HepG2 (cell line): Measurements from ENCODE around the gene CD207. TPM values are rescaled to one million over a fixed set of nuclear protein-coding genes. Genes with fewer than 3 reads are reported as not detected.

Experiments
- BORCS8-MEF2B ChIP-seq: sonication (generic); formaldehyde crosslinking; IDR thresholded peaks from 2 replicates; pipeline ENCODE4 v1.8.0; 2022; ENCODE audit warnings: mild to moderate bottlenecking, missing genetic modification reagents
- CHD4 ChIP-seq: fragments of 200-600 bp; sonication (generic); IDR thresholded peaks from 2 replicates; pipeline ENCODE4 v1.7.0; 2017; ENCODE audit warnings: mild to moderate bottlenecking, low read length, borderline replicate concordance
- FOSL2 ChIP-seq: sonication (generic); formaldehyde crosslinking; IDR thresholded peaks from 2 replicates; pipeline ENCODE4 v1.4.0; 2020; ENCODE audit warnings: missing genetic modification reagents
- KLF15 ChIP-seq: sonication (generic); formaldehyde crosslinking; IDR thresholded peaks from 2 replicates; pipeline ENCODE4 v1.8.1; 2023; ENCODE audit warnings: borderline replicate concordance, mild to moderate bottlenecking, inconsistent platforms, missing genetic modification reagents, mixed read lengths
- PTBP1 ChIP-seq: fragments of 200-400 bp; formaldehyde crosslinking; IDR thresholded peaks from 2 replicates; pipeline ENCODE4 v1.6.1; 2018; ENCODE audit warnings: low read length, low read depth; ENCODE audit not compliant: poor library complexity, severe bottlenecking
- ZNF44 ChIP-seq: sonication (generic); formaldehyde crosslinking; IDR thresholded peaks from 2 replicates; pipeline ENCODE4 v1.5.1; 2020; ENCODE audit warnings: mild to moderate bottlenecking, missing genetic modification reagents
- ZNF563 ChIP-seq: sonication (generic); formaldehyde crosslinking; IDR thresholded peaks from 2 replicates; pipeline ENCODE4 v1.8.0; 2022; ENCODE audit warnings: mild to moderate bottlenecking, moderate library complexity, missing genetic modification reagents
- ZNF607 ChIP-seq: sonication (generic); formaldehyde crosslinking; IDR thresholded peaks from 2 replicates; pipeline ENCODE4 v1.5.1; 2020; ENCODE audit warnings: missing genetic modification reagents, mild to moderate bottlenecking, borderline replicate concordance
- ZNF652 ChIP-seq: IDR thresholded peaks from 2 replicates; pipeline ENCODE4 v1.6.1; 2016; ENCODE audit warnings: low read depth, borderline replicate concordance
- polyA plus RNA-seq, 8 experiments: library from polyadenylated mRNA; depleted of rRNA in 3 of 8; stranded (reverse) in 7 of 8; unstranded in 1 of 8; fragments of >200 nt; fragmentation: Illumina TruSeq in 4 of 8; extraction: Trizol in 4 of 8; gene quantifications; 2 replicates each; pipeline versions ENCODE4 v1.2.1 to v1.2.3, GENCODE V29; 2011 to 2016; ENCODE audit warnings: low read depth in 4 of 8, missing spikeins in 1 of 8, mixed read lengths in 1 of 8; ENCODE audit not compliant: insufficient read depth in 1 of 8
- total RNA-seq, 5 experiments: library from RNA; depleted of rRNA; stranded (reverse); fragments of >200 nt; fragmentation: Illumina TruSeq; extraction: Trizol; gene quantifications; 2 replicates each; pipeline ENCODE4 v1.2.3, GENCODE V29; 2016; ENCODE audit warnings: low read depth in 1 of 5
- TF ChIP-seq, protein P1 (sequence below): sonication (generic); formaldehyde crosslinking; IDR thresholded peaks from 2 replicates; pipeline ENCODE4 v1.5.0; 2020; ENCODE audit warnings: mild to moderate bottlenecking, low read depth, missing genetic modification reagents, borderline replicate concordance
- TF ChIP-seq, protein P2 (sequence below): sonication (generic); formaldehyde crosslinking; IDR thresholded peaks from 2 replicates; pipeline ENCODE4 v1.8.0; 2022; ENCODE audit warnings: low read depth, missing genetic modification reagents
- TF ChIP-seq, protein P3 (sequence below): sonication (generic); formaldehyde crosslinking; IDR thresholded peaks from 2 replicates; pipeline ENCODE4 v1.8.0; 2022; ENCODE audit warnings: mild to moderate bottlenecking, missing genetic modification reagents
- TF ChIP-seq, protein P4 (sequence below): sonication (generic); formaldehyde crosslinking; IDR thresholded peaks from 2 replicates; pipeline ENCODE4 v1.8.1; 2023; ENCODE audit warnings: missing genetic modification reagents, mild to moderate bottlenecking, borderline replicate concordance
- TF ChIP-seq, protein P5 (sequence below): sonication (generic); formaldehyde crosslinking; IDR thresholded peaks from 2 replicates; pipeline ENCODE4 v1.9.0; 2021; ENCODE audit warnings: mild to moderate bottlenecking, missing genetic modification reagents
- TF ChIP-seq, protein P6 (sequence below): sonication (generic); formaldehyde crosslinking; IDR thresholded peaks from 2 replicates; pipeline ENCODE4 v1.4.0; 2020; ENCODE audit warnings: missing genetic modification reagents

CD207 gene
- total and polyA plus RNA-seq, 2 of the 13 experiments (the other 11 are each of a cell fraction or from before 2014, with no cell fraction given) = 0.09 to 0.15 TPM

DNA sequence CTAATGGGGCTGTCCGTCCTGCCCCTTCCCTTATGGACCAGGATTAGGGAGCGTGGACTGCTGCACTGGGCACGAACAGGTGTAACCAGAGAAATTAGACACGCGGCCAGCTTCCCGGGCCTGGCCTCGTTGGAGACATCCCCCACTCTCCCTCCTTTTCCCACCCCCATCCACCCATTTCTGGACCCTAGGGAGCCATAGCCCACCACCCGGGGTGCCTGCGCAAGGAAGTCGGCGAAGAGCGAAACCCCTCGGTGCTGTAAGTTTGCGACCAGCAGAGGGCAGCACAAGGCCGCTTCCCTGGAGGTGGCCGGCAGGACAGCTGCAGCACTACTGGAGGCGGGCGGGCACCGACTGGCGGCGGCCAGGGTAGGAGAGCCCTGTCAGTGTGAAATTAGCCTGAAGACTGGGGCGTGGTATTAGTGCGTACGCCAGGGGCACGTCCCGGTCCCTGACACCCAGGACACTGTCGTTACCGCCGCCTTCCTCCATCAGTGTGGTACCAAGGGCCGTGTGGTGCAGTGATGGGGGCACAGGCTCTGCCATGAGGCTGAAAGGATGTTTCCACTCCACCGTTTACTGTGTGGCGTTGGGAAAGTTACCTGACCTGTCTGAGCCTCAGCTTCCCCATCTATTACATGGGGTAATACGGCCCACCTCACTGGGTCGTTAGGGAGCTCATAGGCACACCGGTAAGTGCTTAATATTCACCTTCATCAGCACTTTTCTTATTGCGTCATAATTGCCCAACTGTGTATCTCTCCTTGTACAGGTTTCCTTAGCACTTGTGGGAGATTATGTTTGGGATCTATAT lies 36.0 kb upstream of the CD207 start (continued):
- TF ChIP-seq, protein P1, sequence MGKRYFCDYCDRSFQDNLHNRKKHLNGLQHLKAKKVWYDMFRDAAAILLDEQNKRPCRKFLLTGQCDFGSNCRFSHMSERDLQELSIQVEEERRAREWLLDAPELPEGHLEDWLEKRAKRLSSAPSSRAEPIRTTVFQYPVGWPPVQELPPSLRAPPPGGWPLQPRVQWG = no peak
- TF ChIP-seq, protein P2, sequence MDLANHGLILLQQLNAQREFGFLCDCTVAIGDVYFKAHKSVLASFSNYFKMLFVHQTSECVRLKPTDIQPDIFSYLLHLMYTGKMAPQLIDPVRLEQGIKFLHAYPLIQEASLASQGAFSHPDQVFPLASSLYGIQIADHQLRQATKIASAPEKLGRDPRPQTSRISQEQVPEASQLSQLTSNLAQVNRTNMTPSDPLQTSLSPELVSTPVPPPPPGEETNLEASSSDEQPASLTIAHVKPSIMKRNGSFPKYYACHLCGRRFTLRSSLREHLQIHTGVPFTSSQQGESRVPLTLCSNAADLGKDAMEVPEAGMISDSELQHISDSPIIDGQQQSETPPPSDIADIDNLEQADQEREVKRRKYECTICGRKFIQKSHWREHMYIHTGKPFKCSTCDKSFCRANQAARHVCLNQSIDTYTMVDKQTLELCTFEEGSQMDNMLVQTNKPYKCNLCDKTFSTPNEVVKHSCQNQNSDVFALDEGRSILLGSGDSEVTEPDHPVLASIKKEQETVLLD (CRISPR knock-in tag) = no peak
- TF ChIP-seq PTBP1 (no peak), ZNF563 (CRISPR knock-in tag) (no peak), FOSL2 (0 out of 2 replicates have a peak, but pooled peaks have one; percentile 7), ZNF652 (CRISPR knock-in tag) (no peak), ZNF607 (CRISPR knock-in tag) (peak; percentile 81; the same call in 1 of the 2 replicates), BORCS8-MEF2B (CRISPR knock-in tag) (peak; percentile 95), KLF15 (no peak), CHD4 (no peak), ZNF44 (CRISPR knock-in tag) (no peak)
- TF ChIP-seq, protein P3, sequence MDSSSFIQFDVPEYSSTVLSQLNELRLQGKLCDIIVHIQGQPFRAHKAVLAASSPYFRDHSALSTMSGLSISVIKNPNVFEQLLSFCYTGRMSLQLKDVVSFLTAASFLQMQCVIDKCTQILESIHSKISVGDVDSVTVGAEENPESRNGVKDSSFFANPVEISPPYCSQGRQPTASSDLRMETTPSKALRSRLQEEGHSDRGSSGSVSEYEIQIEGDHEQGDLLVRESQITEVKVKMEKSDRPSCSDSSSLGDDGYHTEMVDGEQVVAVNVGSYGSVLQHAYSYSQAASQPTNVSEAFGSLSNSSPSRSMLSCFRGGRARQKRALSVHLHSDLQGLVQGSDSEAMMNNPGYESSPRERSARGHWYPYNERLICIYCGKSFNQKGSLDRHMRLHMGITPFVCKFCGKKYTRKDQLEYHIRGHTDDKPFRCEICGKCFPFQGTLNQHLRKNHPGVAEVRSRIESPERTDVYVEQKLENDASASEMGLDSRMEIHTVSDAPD (CRISPR knock-in tag) = no peak
- TF ChIP-seq, protein P4, sequence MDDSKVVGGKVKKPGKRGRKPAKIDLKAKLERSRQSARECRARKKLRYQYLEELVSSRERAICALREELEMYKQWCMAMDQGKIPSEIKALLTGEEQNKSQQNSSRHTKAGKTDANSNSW (CRISPR knock-in tag) = no peak
- TF ChIP-seq, protein P5, sequence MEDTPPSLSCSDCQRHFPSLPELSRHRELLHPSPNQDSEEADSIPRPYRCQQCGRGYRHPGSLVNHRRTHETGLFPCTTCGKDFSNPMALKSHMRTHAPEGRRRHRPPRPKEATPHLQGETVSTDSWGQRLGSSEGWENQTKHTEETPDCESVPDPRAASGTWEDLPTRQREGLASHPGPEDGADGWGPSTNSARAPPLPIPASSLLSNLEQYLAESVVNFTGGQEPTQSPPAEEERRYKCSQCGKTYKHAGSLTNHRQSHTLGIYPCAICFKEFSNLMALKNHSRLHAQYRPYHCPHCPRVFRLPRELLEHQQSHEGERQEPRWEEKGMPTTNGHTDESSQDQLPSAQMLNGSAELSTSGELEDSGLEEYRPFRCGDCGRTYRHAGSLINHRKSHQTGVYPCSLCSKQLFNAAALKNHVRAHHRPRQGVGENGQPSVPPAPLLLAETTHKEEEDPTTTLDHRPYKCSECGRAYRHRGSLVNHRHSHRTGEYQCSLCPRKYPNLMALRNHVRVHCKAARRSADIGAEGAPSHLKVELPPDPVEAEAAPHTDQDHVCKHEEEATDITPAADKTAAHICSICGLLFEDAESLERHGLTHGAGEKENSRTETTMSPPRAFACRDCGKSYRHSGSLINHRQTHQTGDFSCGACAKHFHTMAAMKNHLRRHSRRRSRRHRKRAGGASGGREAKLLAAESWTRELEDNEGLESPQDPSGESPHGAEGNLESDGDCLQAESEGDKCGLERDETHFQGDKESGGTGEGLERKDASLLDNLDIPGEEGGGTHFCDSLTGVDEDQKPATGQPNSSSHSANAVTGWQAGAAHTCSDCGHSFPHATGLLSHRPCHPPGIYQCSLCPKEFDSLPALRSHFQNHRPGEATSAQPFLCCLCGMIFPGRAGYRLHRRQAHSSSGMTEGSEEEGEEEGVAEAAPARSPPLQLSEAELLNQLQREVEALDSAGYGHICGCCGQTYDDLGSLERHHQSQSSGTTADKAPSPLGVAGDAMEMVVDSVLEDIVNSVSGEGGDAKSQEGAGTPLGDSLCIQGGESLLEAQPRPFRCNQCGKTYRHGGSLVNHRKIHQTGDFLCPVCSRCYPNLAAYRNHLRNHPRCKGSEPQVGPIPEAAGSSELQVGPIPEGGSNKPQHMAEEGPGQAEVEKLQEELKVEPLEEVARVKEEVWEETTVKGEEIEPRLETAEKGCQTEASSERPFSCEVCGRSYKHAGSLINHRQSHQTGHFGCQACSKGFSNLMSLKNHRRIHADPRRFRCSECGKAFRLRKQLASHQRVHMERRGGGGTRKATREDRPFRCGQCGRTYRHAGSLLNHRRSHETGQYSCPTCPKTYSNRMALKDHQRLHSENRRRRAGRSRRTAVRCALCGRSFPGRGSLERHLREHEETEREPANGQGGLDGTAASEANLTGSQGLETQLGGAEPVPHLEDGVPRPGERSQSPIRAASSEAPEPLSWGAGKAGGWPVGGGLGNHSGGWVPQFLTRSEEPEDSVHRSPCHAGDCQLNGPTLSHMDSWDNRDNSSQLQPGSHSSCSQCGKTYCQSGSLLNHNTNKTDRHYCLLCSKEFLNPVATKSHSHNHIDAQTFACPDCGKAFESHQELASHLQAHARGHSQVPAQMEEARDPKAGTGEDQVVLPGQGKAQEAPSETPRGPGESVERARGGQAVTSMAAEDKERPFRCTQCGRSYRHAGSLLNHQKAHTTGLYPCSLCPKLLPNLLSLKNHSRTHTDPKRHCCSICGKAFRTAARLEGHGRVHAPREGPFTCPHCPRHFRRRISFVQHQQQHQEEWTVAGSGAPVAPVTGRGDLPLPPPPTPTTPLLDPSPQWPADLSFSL (CRISPR knock-in tag) = no peak
- TF ChIP-seq, protein P6, sequence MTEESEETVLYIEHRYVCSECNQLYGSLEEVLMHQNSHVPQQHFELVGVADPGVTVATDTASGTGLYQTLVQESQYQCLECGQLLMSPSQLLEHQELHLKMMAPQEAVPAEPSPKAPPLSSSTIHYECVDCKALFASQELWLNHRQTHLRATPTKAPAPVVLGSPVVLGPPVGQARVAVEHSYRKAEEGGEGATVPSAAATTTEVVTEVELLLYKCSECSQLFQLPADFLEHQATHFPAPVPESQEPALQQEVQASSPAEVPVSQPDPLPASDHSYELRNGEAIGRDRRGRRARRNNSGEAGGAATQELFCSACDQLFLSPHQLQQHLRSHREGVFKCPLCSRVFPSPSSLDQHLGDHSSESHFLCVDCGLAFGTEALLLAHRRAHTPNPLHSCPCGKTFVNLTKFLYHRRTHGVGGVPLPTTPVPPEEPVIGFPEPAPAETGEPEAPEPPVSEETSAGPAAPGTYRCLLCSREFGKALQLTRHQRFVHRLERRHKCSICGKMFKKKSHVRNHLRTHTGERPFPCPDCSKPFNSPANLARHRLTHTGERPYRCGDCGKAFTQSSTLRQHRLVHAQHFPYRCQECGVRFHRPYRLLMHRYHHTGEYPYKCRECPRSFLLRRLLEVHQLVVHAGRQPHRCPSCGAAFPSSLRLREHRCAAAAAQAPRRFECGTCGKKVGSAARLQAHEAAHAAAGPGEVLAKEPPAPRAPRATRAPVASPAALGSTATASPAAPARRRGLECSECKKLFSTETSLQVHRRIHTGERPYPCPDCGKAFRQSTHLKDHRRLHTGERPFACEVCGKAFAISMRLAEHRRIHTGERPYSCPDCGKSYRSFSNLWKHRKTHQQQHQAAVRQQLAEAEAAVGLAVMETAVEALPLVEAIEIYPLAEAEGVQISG (CRISPR knock-in tag) = 0 out of 2 replicates have a peak, but pooled peaks have one; percentile 40
